ENCODE results near the gene FHDC1. TPM values are rescaled to one million over a fixed set of nuclear protein-coding genes. Genes with fewer than 3 reads are reported as not detected.
A peak's percentile ranks its signal among the peaks of the same experiment; 100 is the strongest.

The FHDC1 gene
- total RNA-seq, 1 donor from 2014 or later: 25.7 TPM

- intact Hi-C loops (cut with DNase I): no loop called here
- ATAC-seq: peak; percentile 43
- H3K4me1 ChIP-seq: peaks cover 8% of the 10 kb centered on the region
These were observed 568 bp downstream of the FHDC1 start for GRCh38 chr4:152936446-152937335.

GRCh38 chr4:152937336-152938236 is 1.5 kb downstream of the FHDC1 start:
- H3K4me1 ChIP-seq: peaks cover 8% of the 10 kb centered on the region
- DNase-seq (peak; percentile 78), ATAC-seq (peak; percentile 62)
- intact Hi-C loops (cut with DNase I): no loop called here
- no peaks in the 10 kb centered on the region for H3K36me3 ChIP-seq
- no peak for TF ChIP-seq CTCF (IDR thresholded peaks at IDR 0.05)
- peak overlapping the region; percentile 73 for H3K27ac ChIP-seq
- H3K27me3 ChIP-seq: peaks cover 3% of the 10 kb centered on the region
- peak overlapping the region; percentile 68 for H3K4me3 ChIP-seq
- H3K9me3 ChIP-seq: no peaks in the 10 kb centered on the region

More at GRCh38 chr4:152936446-152937335, 568 bp downstream of the FHDC1 start:
- Histone ChIP-seq H3K27ac (peak overlapping the region; percentile 73), H3K36me3 (no peaks in the 10 kb centered on the region), H3K9me3 (no peaks in the 10 kb centered on the region), H3K4me3 (peak overlapping the region; percentile 68), H3K27me3 (peaks cover 3% of the 10 kb centered on the region)
- peak; percentile 77 for DNase-seq
- TF ChIP-seq CTCF (IDR thresholded peaks at IDR 0.05): no peak

- Histone ChIP-seq H3K9me3 (no peaks in the 10 kb centered on the region), H3K27ac (peak overlapping the region; percentile 73), H3K36me3 (no peaks in the 10 kb centered on the region), H3K27me3 (peaks cover 3% of the 10 kb centered on the region), H3K4me3 (peak overlapping the region; percentile 68), H3K4me1 (peaks cover 8% of the 10 kb centered on the region)
- intact Hi-C loops (cut with DNase I): no loop called here
- DNase-seq (no peak), ATAC-seq (no peak)
- TF ChIP-seq CTCF (IDR thresholded peaks at IDR 0.05): no peak
These were observed 2.3 kb downstream of the FHDC1 start for GRCh38 chr4:152938237-152938947.

GRCh38 chr4:152939621-152940020 is 3.5 kb downstream of the FHDC1 start:
- ATAC-seq (no peak), DNase-seq (no peak)
- H3K4me3 ChIP-seq: no peak overlapping the region
- intact Hi-C loops (cut with DNase I): no loop called here
- peaks cover 8% of the 10 kb centered on the region for H3K4me1 ChIP-seq
- H3K9me3 ChIP-seq: no peaks in the 10 kb centered on the region
- no peak for TF ChIP-seq CTCF (IDR thresholded peaks at IDR 0.05)
- peaks cover 3% of the 10 kb centered on the region for H3K27me3 ChIP-seq
- H3K27ac ChIP-seq: no peak overlapping the region
- H3K36me3 ChIP-seq: peaks cover 2% of the 10 kb centered on the region

- Histone ChIP-seq H3K9me3 (no peaks in the 10 kb centered on the region), H3K36me3 (peaks cover 5% of the 10 kb centered on the region), H3K4me1 (peaks cover 8% of the 10 kb centered on the region), H3K27me3 (peaks cover 3% of the 10 kb centered on the region), H3K27ac (no peak overlapping the region), H3K4me3 (no peak overlapping the region)
- intact Hi-C loops (cut with DNase I): no loop called here
- DNase-seq (no peak), ATAC-seq (no peak)
- TF ChIP-seq CTCF (IDR thresholded peaks at IDR 0.05): no peak
These were observed 4.3 kb downstream of the FHDC1 start for GRCh38 chr4:152940461-152940860.
